Parathyroid adenoma (tissue), 2 donors: ENCODE data around the gene TC2N.

Source experiments
- H2AFZ ChIP-seq: fragments of 300-600 bp; sonication (generic); one replicate; pipeline ENCODE4 v1.7.0; 2017; ENCODE audit warnings: antibody characterized with exemption, mild to moderate bottlenecking
- H3K27ac ChIP-seq: fragments of 300-600 bp; sonication (generic); one replicate; pipeline ENCODE4 v1.7.0; 2017
- H3K27me3 ChIP-seq: fragments of 300-600 bp; sonication (generic); one replicate; pipeline ENCODE4 v1.7.0; 2017; ENCODE audit warnings: low read length; ENCODE audit not compliant: control insufficient read depth, insufficient read depth
- H3K36me3 ChIP-seq: fragments of 300-600 bp; sonication (generic); one replicate; pipeline ENCODE4 v1.7.0; 2017; ENCODE audit warnings: low read length; ENCODE audit not compliant: control insufficient read depth, insufficient read depth
- H3K4me1 ChIP-seq: fragments of 300-600 bp; sonication (generic); one replicate; pipeline ENCODE4 v1.7.0; 2017; ENCODE audit warnings: control low read depth
- H3K4me2 ChIP-seq: fragments of 300-600 bp; sonication (generic); one replicate; pipeline ENCODE4 v1.7.0; 2017; ENCODE audit warnings: low read length
- H3K4me3 ChIP-seq: fragments of 300-600 bp; sonication (generic); one replicate; pipeline ENCODE4 v1.7.0; 2017; ENCODE audit warnings: low read depth, low read length
- H3K79me2 ChIP-seq: fragments of 300-600 bp; sonication (generic); one replicate; pipeline ENCODE4 v1.7.0; 2017; ENCODE audit warnings: control low read depth
- H3K9ac ChIP-seq: fragments of 300-600 bp; sonication (generic); one replicate; pipeline ENCODE4 v1.7.0; 2017; ENCODE audit warnings: mild to moderate bottlenecking
- H3K9me3 ChIP-seq: fragments of 300-600 bp; sonication (generic); one replicate; pipeline ENCODE4 v1.7.0; 2017; ENCODE audit warnings: low read length; ENCODE audit not compliant: control insufficient read depth
- CTCF ChIP-seq: fragments of 300-600 bp; sonication (generic); IDR thresholded peaks from one replicate; pipeline ENCODE4 v1.7.0; 2017; ENCODE audit warnings: antibody characterized with exemption, mild to moderate bottlenecking
- donor health status: primary hyperparathyroidism.

Gene TC2N

GRCh38 chr14:91754185-91754584 is 113.2 kb downstream of the TC2N start:
- H3K9ac ChIP-seq: no peak overlapping the region
- peak overlapping the region; percentile 33 for H2AFZ ChIP-seq
- no peak for TF ChIP-seq CTCF
- peaks cover 38% of the 10 kb centered on the region for H3K4me1 ChIP-seq
- no peaks in the 10 kb centered on the region for H3K79me2 ChIP-seq
- H3K27ac ChIP-seq: peak overlapping the region; percentile 93
- H3K9me3 ChIP-seq: no peaks in the 10 kb centered on the region
- no peaks in the 10 kb centered on the region for H3K36me3 ChIP-seq
- H3K4me2 ChIP-seq: peak overlapping the region; percentile 10
- H3K27me3 ChIP-seq: no peaks in the 10 kb centered on the region
- no peak overlapping the region for H3K4me3 ChIP-seq

- Histone ChIP-seq H2AFZ (peak overlapping the region; percentile 33), H3K4me3 (no peak overlapping the region), H3K4me2 (peak overlapping the region; percentile 10), H3K36me3 (no peaks in the 10 kb centered on the region), H3K4me1 (peaks cover 38% of the 10 kb centered on the region), H3K9ac (no peak overlapping the region), H3K27me3 (no peaks in the 10 kb centered on the region), H3K79me2 (no peaks in the 10 kb centered on the region), H3K9me3 (no peaks in the 10 kb centered on the region), H3K27ac (peak overlapping the region; percentile 93)
- TF ChIP-seq CTCF: no peak
Measured at GRCh38 chr14:91753501-91754128, 113.7 kb downstream of the TC2N start.

GRCh38 chr14:91752961-91753360 is 114.4 kb downstream of the TC2N start:
- no peak overlapping the region for H3K9ac ChIP-seq
- H3K9me3 ChIP-seq: no peaks in the 10 kb centered on the region
- peak overlapping the region; percentile 93 for H3K27ac ChIP-seq
- H3K4me3 ChIP-seq: no peak overlapping the region
- H3K36me3 ChIP-seq: no peaks in the 10 kb centered on the region
- H2AFZ ChIP-seq: peak overlapping the region; percentile 23
- H3K4me2 ChIP-seq: no peak overlapping the region
- H3K27me3 ChIP-seq: no peaks in the 10 kb centered on the region
- H3K79me2 ChIP-seq: no peaks in the 10 kb centered on the region
- no peak for TF ChIP-seq CTCF
- H3K4me1 ChIP-seq: peaks cover 38% of the 10 kb centered on the region

- Histone ChIP-seq H3K9me3 (no peaks in the 10 kb centered on the region), H3K36me3 (no peaks in the 10 kb centered on the region), H3K79me2 (no peaks in the 10 kb centered on the region), H3K4me2 (no peak overlapping the region), H3K9ac (no peak overlapping the region), H3K4me1 (peaks cover 42% of the 10 kb centered on the region), H3K27ac (peak overlapping the region; percentile 93), H2AFZ (no peak overlapping the region), H3K27me3 (no peaks in the 10 kb centered on the region), H3K4me3 (no peak overlapping the region)
- no peak for TF ChIP-seq CTCF
Measured at GRCh38 chr14:91751719-91752118, 115.6 kb downstream of the TC2N start.

- Histone ChIP-seq H3K4me1 (peaks cover 42% of the 10 kb centered on the region), H3K79me2 (no peaks in the 10 kb centered on the region), H3K27ac (no peak overlapping the region), H3K4me2 (no peak overlapping the region), H3K9me3 (no peaks in the 10 kb centered on the region), H3K36me3 (no peaks in the 10 kb centered on the region), H3K9ac (no peak overlapping the region), H3K4me3 (no peak overlapping the region), H2AFZ (no peak overlapping the region), H3K27me3 (no peaks in the 10 kb centered on the region)
- TF ChIP-seq CTCF: no peak
Measured at GRCh38 chr14:91750634-91751198, 116.6 kb downstream of the TC2N start.
